ENCODE results near the gene UBE2L3.
"Not testable (repeated sequence)": the region's sequence is repeated elsewhere in the genome, so short reads cannot be mapped to it uniquely, and the experiment has no call there.

DNA sequence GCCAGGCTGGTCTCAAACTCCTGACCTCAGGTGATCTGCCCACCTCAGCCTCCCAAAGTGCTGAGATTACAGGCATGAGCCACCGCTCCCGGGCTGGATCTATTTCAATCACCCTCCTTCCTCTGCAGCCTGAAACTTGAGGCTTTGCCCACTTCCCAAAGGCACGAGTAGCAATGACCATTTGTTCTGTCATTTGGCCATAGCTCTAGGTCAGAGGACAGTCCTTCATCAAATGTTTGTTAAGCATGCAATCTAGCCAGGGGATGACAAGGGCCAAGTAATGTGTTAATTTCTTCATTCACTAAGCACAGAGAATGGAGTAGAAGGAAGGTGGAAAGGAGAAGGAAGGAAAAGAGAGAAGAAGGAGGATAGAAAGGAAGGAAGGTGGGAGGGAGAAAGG lies 6.9 kb upstream of the UBE2L3 start:
- not testable (repeated sequence) for TF ChIP-seq CTCF (IDR thresholded peaks at IDR 0.05); ZFX (IDR thresholded peaks at IDR 0.05; ENCODE audit: borderline replicate concordance)

Data from 22Rv1 (cell line).